DMS 273 treated with DMSO at 0.1 percent for 48 hours (cell line): ENCODE results near the gene SH3TC2.
A peak's percentile ranks its signal among the peaks of the same experiment; 100 is the strongest.

Experiments used
- DNase-seq: peaks from one replicate; lab custom pipeline; 2025; lab: John Stamatoyannopoulos, UW

Gene SH3TC2

GRCh38 chr5:149028984-149029383 is 33.9 kb downstream of the SH3TC2 start:
- DNase-seq = no peak

GRCh38 chr5:149028161-149028560 is 34.7 kb downstream of the SH3TC2 start:
- no peak for DNase-seq

GRCh38 chr5:149027636-149028035 is 35.2 kb downstream of the SH3TC2 start:
- no peak for DNase-seq

- DNase-seq = no peak
Observed at GRCh38 chr5:149024943-149025342, 37.9 kb downstream of the SH3TC2 start.

- peak; percentile 35 for DNase-seq
Observed at GRCh38 chr5:149024477-149024876, 38.4 kb downstream of the SH3TC2 start.

- DNase-seq = no peak
Observed at GRCh38 chr5:149022200-149022599, 40.7 kb downstream of the SH3TC2 start.

GRCh38 chr5:149019679-149020078 is 43.2 kb downstream of the SH3TC2 start:
- DNase-seq = no peak

- peak; percentile 4 for DNase-seq
Observed at GRCh38 chr5:149018909-149019443, 43.9 kb downstream of the SH3TC2 start.

GRCh38 chr5:149017636-149018035 is 45.2 kb downstream of the SH3TC2 start:
- DNase-seq = no peak

GRCh38 chr5:149015561-149015960 is 47.3 kb downstream of the SH3TC2 start:
- no peak for DNase-seq

GRCh38 chr5:149015126-149015525 is 47.7 kb downstream of the SH3TC2 start:
- no peak for DNase-seq

- no peak for DNase-seq
Observed at GRCh38 chr5:149014571-149015031, 48.3 kb downstream of the SH3TC2 start.

GRCh38 chr5:149013796-149014195 is 49.1 kb downstream of the SH3TC2 start:
- DNase-seq = no peak

- DNase-seq = no peak
Observed at GRCh38 chr5:149012350-149012749, 50.5 kb downstream of the SH3TC2 start.

- DNase-seq = no peak
Observed at GRCh38 chr5:149011728-149012127, 51.1 kb downstream of the SH3TC2 start.

- DNase-seq = no peak
Observed at GRCh38 chr5:149011084-149011483, 51.8 kb downstream of the SH3TC2 start.

GRCh38 chr5:149007174-149007573 is 55.7 kb downstream of the SH3TC2 start:
- DNase-seq = no peak

GRCh38 chr5:149006426-149006825 is 56.4 kb downstream of the SH3TC2 start:
- DNase-seq = no peak

GRCh38 chr5:149005077-149005892 is 57.6 kb downstream of the SH3TC2 start:
- no peak for DNase-seq

GRCh38 chr5:149004559-149004958 is 58.3 kb downstream of the SH3TC2 start:
- no peak for DNase-seq

- DNase-seq = no peak
Observed at GRCh38 chr5:149002761-149003689, 59.8 kb downstream of the SH3TC2 start.

GRCh38 chr5:149002053-149002452 is 60.8 kb downstream of the SH3TC2 start:
- DNase-seq = no peak

GRCh38 chr5:149001162-149001561 is 61.7 kb downstream of the SH3TC2 start:
- no peak for DNase-seq
